ENCODE results near the gene CDH4.

The CDH4 gene

GRCh38 chr20:61304750-61305149, 52.7 kb downstream of the CDH4 start:
- TF ChIP-seq NFIC (IDR thresholded peaks at IDR 0.05) (no peak), RAD21 (IDR thresholded peaks at IDR 0.05; ENCODE audit: low read depth) (no peak), CEBPB (IDR thresholded peaks at IDR 0.05) (no peak), CREB1 (IDR thresholded peaks at IDR 0.05; ENCODE audit: low read depth) (no peak), FOXM1 (IDR thresholded peaks at IDR 0.05; ENCODE audit: borderline replicate concordance, low read depth) (no peak)

GRCh38 chr20:61306937-61307475, 54.9 kb downstream of the CDH4 start:
- no peak for TF ChIP-seq NFIC (IDR thresholded peaks at IDR 0.05)
- TF ChIP-seq EGR1 (IDR thresholded peaks at IDR 0.05) = no peak
- TF ChIP-seq ZBTB7A (IDR thresholded peaks at IDR 0.05; ENCODE audit: low read depth) = no peak
- no peak for TF ChIP-seq CEBPB (IDR thresholded peaks at IDR 0.05)
- TF ChIP-seq CREB1 (IDR thresholded peaks at IDR 0.05; ENCODE audit: low read depth) = no peak
- TF ChIP-seq FOXM1 (IDR thresholded peaks at IDR 0.05; ENCODE audit: borderline replicate concordance, low read depth) = no peak
- no peak for TF ChIP-seq RAD21 (IDR thresholded peaks at IDR 0.05; ENCODE audit: low read depth)

GRCh38 chr20:61307686-61308476, 55.8 kb downstream of the CDH4 start:
- TF ChIP-seq YY1 (IDR thresholded peaks at IDR 0.05; ENCODE audit: low read depth) = no peak
- no peak for TF ChIP-seq ZBTB7A (IDR thresholded peaks at IDR 0.05; ENCODE audit: low read depth)
- TF ChIP-seq EP300 (IDR thresholded peaks at IDR 0.05; ENCODE audit: borderline replicate concordance) = no peak
- TF ChIP-seq NFIC (IDR thresholded peaks at IDR 0.05) = no peak
- TF ChIP-seq TCF12 (IDR thresholded peaks at IDR 0.05; ENCODE audit: low read depth) = no peak
- no peak for TF ChIP-seq TEAD4 (IDR thresholded peaks at IDR 0.05)
- no peak for TF ChIP-seq CREB1 (IDR thresholded peaks at IDR 0.05; ENCODE audit: low read depth)
- TF ChIP-seq FOXM1 (IDR thresholded peaks at IDR 0.05; ENCODE audit: borderline replicate concordance, low read depth) = no peak
- TF ChIP-seq CEBPB (IDR thresholded peaks at IDR 0.05) = no peak
- no peak for TF ChIP-seq TAF1 (IDR thresholded peaks at IDR 0.05; ENCODE audit: low read depth)

GRCh38 chr20:61308477-61308774, 56.4 kb downstream of the CDH4 start:
- TF ChIP-seq EP300 (IDR thresholded peaks at IDR 0.05; ENCODE audit: borderline replicate concordance) = no peak
- TF ChIP-seq CREB1 (IDR thresholded peaks at IDR 0.05; ENCODE audit: low read depth) = no peak
- no peak for TF ChIP-seq CEBPB (IDR thresholded peaks at IDR 0.05)
- TF ChIP-seq ZBTB7A (IDR thresholded peaks at IDR 0.05; ENCODE audit: low read depth) = no peak
- TF ChIP-seq TEAD4 (IDR thresholded peaks at IDR 0.05) = no peak
- TF ChIP-seq NFIC (IDR thresholded peaks at IDR 0.05) = no peak
- TF ChIP-seq YY1 (IDR thresholded peaks at IDR 0.05; ENCODE audit: low read depth) = no peak
- TF ChIP-seq EGR1 (IDR thresholded peaks at IDR 0.05) = no peak

- no peak for TF ChIP-seq TAF1 (IDR thresholded peaks at IDR 0.05; ENCODE audit: low read depth)
Observed at GRCh38 chr20:61310954-61311353, 58.9 kb downstream of the CDH4 start.

GRCh38 chr20:61311656-61312387, 59.8 kb downstream of the CDH4 start:
- TF ChIP-seq CREB1 (IDR thresholded peaks at IDR 0.05; ENCODE audit: low read depth) = no peak
- no peak for TF ChIP-seq EGR1 (IDR thresholded peaks at IDR 0.05)
- no peak for TF ChIP-seq USF1 (IDR thresholded peaks at IDR 0.05)
- no peak for TF ChIP-seq FOXM1 (IDR thresholded peaks at IDR 0.05; ENCODE audit: borderline replicate concordance, low read depth)
- TF ChIP-seq CEBPB (IDR thresholded peaks at IDR 0.05) = no peak
- TF ChIP-seq TCF12 (IDR thresholded peaks at IDR 0.05; ENCODE audit: low read depth) = no peak
- no peak for TF ChIP-seq ZBTB7A (IDR thresholded peaks at IDR 0.05; ENCODE audit: low read depth)
- no peak for TF ChIP-seq YY1 (IDR thresholded peaks at IDR 0.05; ENCODE audit: low read depth)
- TF ChIP-seq NFIC (IDR thresholded peaks at IDR 0.05) = no peak
- TF ChIP-seq TAF1 (IDR thresholded peaks at IDR 0.05; ENCODE audit: low read depth) = no peak
- no peak for TF ChIP-seq TEAD4 (IDR thresholded peaks at IDR 0.05)
- no peak for TF ChIP-seq REST (IDR thresholded peaks at IDR 0.05; ENCODE audit: low read depth)
- no peak for TF ChIP-seq MAX (IDR thresholded peaks at IDR 0.05)

- TF ChIP-seq TEAD4 (IDR thresholded peaks at IDR 0.05) = no peak
- no peak for TF ChIP-seq EP300 (IDR thresholded peaks at IDR 0.05; ENCODE audit: borderline replicate concordance)
- no peak for TF ChIP-seq CREB1 (IDR thresholded peaks at IDR 0.05; ENCODE audit: low read depth)
- TF ChIP-seq CEBPB (IDR thresholded peaks at IDR 0.05) = no peak
- TF ChIP-seq ZBTB7A (IDR thresholded peaks at IDR 0.05; ENCODE audit: low read depth) = no peak
- TF ChIP-seq REST (IDR thresholded peaks at IDR 0.05; ENCODE audit: low read depth) = no peak
- no peak for TF ChIP-seq EGR1 (IDR thresholded peaks at IDR 0.05)
- TF ChIP-seq TAF1 (IDR thresholded peaks at IDR 0.05; ENCODE audit: low read depth) = no peak
- TF ChIP-seq RAD21 (IDR thresholded peaks at IDR 0.05; ENCODE audit: low read depth) = no peak
- no peak for TF ChIP-seq FOXM1 (IDR thresholded peaks at IDR 0.05; ENCODE audit: borderline replicate concordance, low read depth)
- no peak for TF ChIP-seq USF1 (IDR thresholded peaks at IDR 0.05)
- no peak for TF ChIP-seq YY1 (IDR thresholded peaks at IDR 0.05; ENCODE audit: low read depth)
- no peak for TF ChIP-seq MAX (IDR thresholded peaks at IDR 0.05)
- TF ChIP-seq NFIC (IDR thresholded peaks at IDR 0.05) = no peak
- TF ChIP-seq TCF12 (IDR thresholded peaks at IDR 0.05; ENCODE audit: low read depth) = no peak
Observed at GRCh38 chr20:61312925-61313324, 60.9 kb downstream of the CDH4 start.

All from Ishikawa (cell line).